GM12875 (cell line): Measurements from ENCODE around the gene NAPSA.

Source experiments
- H3K4me3 ChIP-seq: one replicate; pipeline ENCODE4 v1.5.1; 2011; ENCODE audit warnings: low read depth, low read length, control low read depth
- TF ChIP-seq, protein P1 (sequence below): IDR thresholded peaks from 2 replicates; pipeline ENCODE4 v1.5.1; 2011; ENCODE audit warnings: low read depth, mild to moderate bottlenecking, control low read depth, inconsistent platforms, low read length, moderate library complexity, borderline replicate concordance; ENCODE audit not compliant: insufficient read depth

The NAPSA gene

DNA sequence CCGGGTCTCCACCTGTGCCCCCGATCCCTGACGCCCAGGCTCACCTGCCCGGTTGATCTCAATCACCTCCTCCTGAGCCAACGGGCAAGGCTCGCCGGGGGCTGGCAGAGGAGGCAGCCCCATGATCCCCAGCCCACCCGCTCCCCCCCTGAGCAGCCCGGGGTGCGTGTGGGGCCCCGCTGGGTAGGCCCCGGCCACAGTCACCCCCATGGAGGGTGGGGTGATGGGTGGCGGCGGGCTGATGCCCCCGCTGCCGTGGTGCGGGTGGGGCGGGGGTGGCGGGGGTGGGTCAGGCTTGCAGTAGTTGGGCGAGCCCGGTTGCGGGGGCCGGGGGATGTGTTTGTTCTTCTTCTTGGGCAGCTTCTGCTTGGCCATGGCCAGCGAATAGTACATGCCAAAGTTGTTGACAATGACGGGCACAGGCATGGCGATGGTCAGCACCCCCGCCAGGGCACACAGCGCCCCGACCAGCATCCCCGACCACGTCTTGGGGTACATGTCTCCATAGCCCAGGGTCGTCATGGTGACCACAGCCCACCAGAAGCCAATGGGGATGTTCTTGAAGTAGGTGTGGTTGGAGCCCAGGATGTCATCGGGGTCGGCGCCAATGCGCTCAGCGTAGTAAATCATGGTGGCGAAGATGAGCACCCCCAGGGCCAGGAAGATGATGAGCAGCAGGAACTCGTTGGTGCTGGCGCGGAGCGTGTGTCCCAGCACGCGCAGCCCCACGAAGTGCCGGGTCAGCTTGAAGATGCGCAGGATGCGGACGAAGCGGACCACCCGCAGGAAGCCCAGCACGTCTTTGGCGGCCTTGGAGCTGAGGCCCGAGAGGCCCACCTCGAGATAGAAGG lies 42.3 kb downstream of the NAPSA start:
- TF ChIP-seq, protein P1, sequence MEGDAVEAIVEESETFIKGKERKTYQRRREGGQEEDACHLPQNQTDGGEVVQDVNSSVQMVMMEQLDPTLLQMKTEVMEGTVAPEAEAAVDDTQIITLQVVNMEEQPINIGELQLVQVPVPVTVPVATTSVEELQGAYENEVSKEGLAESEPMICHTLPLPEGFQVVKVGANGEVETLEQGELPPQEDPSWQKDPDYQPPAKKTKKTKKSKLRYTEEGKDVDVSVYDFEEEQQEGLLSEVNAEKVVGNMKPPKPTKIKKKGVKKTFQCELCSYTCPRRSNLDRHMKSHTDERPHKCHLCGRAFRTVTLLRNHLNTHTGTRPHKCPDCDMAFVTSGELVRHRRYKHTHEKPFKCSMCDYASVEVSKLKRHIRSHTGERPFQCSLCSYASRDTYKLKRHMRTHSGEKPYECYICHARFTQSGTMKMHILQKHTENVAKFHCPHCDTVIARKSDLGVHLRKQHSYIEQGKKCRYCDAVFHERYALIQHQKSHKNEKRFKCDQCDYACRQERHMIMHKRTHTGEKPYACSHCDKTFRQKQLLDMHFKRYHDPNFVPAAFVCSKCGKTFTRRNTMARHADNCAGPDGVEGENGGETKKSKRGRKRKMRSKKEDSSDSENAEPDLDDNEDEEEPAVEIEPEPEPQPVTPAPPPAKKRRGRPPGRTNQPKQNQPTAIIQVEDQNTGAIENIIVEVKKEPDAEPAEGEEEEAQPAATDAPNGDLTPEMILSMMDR = no peak
- no peak overlapping the region for H3K4me3 ChIP-seq

DNA sequence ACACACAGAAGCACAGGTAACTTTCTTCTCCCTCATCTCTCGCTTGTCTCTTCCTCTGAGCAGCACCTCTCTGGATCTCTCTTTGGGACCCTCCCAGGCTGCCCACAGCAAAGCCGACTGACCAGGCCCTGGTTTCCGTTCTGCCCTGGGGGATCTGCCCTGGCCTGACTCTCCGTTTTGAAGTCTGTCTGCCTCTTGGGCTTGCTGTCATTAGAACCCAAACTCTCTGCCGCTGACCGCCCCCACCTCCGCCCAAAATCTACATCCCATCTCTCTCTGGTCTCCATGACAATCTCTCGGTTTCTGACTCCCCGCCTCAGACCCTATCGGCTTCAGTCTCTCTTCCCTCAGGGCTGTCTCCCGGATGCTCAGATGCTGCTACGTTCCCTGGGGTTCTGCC lies 43.2 kb downstream of the NAPSA start:
- no peak overlapping the region for H3K4me3 ChIP-seq
- TF ChIP-seq, protein P1 = no peak

DNA sequence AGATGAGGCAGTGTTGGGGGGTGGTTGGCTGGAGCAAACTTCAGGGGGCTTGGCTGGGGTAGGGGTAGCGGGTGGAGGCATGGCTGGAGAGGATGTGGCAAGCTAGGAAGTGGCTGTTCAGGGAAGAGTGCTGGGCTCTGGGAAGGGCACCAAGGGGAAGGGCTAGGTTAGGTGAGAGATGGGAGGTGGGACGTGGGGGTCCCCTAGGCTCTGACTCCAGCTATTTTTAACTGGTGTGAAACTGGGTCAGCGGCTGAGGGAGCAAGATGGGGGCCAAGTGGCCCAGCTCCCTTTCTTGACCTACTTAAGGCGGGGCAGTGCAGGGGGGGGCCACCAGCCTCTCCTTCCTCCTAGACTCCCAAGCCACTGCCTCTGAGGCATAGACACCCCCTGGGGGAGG lies 43.6 kb downstream of the NAPSA start:
- H3K4me3 ChIP-seq = no peak overlapping the region
- TF ChIP-seq, protein P1 = no peak

DNA sequence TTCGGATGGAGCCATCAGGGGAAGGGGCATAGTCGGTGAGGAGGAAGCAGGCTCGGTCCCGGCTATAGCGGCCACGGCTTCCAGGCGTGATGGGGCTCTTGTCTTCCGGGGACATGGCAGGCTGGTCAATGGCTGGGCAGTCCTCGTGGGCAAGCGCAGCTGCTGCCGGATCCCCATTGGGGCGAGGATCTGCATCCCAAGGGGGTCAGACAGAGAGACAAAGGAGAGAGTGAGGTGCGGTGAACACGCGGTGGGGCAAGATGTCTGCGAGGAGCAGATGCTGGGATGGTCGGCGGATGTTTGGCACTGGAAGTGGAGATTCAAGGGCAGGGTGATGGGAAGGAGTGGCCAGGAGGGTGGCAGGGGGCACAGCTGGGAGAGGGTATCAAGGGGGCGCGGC lies 44.8 kb downstream of the NAPSA start:
- TF ChIP-seq, protein P1 = no peak
- H3K4me3 ChIP-seq = no peak overlapping the region

DNA sequence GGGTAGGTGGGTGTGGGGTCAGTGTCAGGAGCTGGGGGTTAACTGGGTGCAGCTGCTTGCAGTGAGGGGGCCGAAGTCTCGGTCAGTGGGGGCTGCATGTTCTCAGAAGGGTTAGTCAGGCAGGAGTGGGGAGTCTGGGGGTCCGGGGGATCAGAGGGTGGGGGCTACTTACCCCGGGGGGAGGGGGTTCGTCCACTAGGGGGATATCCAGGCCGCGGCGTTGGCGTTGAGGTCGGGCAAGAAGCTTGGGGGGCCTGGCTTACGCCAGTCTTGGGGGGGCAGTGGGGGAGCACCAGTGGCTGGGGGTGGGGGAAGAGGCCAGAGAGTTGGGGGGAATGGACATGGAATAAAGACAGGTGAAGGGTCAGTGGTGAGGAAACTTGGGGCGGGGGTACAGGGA lies 45.4 kb downstream of the NAPSA start:
- H3K4me3 ChIP-seq = no peak overlapping the region
- TF ChIP-seq, protein P1 = no peak

DNA sequence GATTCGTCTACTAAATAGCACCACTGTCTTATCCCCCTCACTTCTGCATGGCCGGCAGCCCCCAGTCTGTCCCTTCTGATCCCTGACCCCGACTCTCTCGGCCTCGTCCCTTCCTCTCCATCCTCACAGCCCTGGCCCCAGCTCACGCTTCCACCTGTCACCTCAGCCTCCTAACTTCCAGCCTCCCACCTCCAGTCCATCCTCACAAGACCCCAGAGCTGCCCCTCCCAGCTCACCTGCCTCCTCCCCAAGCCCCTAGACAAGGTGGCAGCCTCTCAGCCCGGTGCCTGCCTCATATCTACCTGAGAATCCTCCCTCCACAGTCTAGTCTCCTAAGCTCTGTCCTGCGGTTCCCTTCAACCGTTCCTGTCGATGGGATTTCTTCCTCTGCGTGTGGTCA lies 46.3 kb downstream of the NAPSA start:
- H3K4me3 ChIP-seq = no peak overlapping the region

More for the DNA sequence above, 46.3 kb downstream of the NAPSA start:
- TF ChIP-seq, protein P1 = no peak
